SK-N-SH (cell line): ENCODE measurements around the gene PSMD13. TPM values are rescaled to one million over a fixed set of nuclear protein-coding genes. Genes with fewer than 3 reads are reported as not detected.

Experiments used
- CTCF ChIA-PET: fragments of 300-600, 350-600 bp; formaldehyde crosslinking; extraction: SDS; loops from one replicate; lab custom pipeline; 2021; lab: Yijun Ruan, JAX
- POLR2A ChIA-PET: fragments of 350-600 bp; sonication (Branson Sonifier 250); formaldehyde crosslinking; extraction: SDS; loops from one replicate; lab custom pipeline; 2020; ENCODE audit warnings: antibody characterized with exemption, inconsistent platforms; lab: Yijun Ruan, JAX
- DNase-seq: peaks from one replicate; pipeline ENCODE4 v3.0.0; 2012
- H2AFZ ChIP-seq: fragments of 200-600 bp; sonication (generic); 2 replicates; pipeline ENCODE4 v1.8.1; 2016; ENCODE audit warnings: antibody characterized with exemption, mild to moderate bottlenecking, low read depth
- H3F3A ChIP-seq: fragments of 200-600 bp; sonication (generic); replicated peaks from 2 replicates; pipeline ENCODE3; 2016; ENCODE audit warnings: antibody characterized with exemption, mild to moderate bottlenecking; ENCODE audit not compliant: insufficient read depth
- H3K27ac ChIP-seq, 2 experiments: fragments of 200-500 bp in 1 of 2; fragments of 200-600 bp in 1 of 2; sonication (Bioruptor generic) in 1 of 2; sonication (generic), shearing (Covaris generic) in 1 of 2; 2 replicates each; pipeline versions ENCODE4 v1.5.1 to v1.6.1; 2014 to 2016; ENCODE audit warnings: low read depth in 2 of 2, inconsistent platforms in 1 of 2, low read length in 1 of 2, mild to moderate bottlenecking in 1 of 2, mixed read lengths in 1 of 2
- H3K27me3 ChIP-seq: fragments of 200-600 bp; sonication (generic), shearing (Covaris generic); 2 replicates; pipeline ENCODE4 v1.6.1; 2016; ENCODE audit warnings: mixed run types; ENCODE audit not compliant: insufficient read depth
- H3K36me3 ChIP-seq, 2 experiments: fragments of 200-500 bp in 1 of 2; fragments of 200-600 bp in 1 of 2; sonication (Bioruptor generic) in 1 of 2; sonication (generic) in 1 of 2; replicated peaks in 1 of 2; 2 replicates each; pipeline versions ENCODE3 to v1.5.1; 2014 to 2016; ENCODE audit warnings: low read length in 1 of 2, mild to moderate bottlenecking in 1 of 2; ENCODE audit not compliant: insufficient read depth in 2 of 2, control insufficient read depth in 1 of 2
- H3K4me1 ChIP-seq, 2 experiments: fragments of 200-500 bp in 1 of 2; fragments of 200-600 bp in 1 of 2; sonication (Bioruptor generic) in 1 of 2; sonication (generic), shearing (Covaris generic) in 1 of 2; 2 replicates each; pipeline versions ENCODE4 v1.5.1 to v1.6.1; 2014 to 2016; ENCODE audit warnings: low read depth in 1 of 2, low read length in 1 of 2, mixed run types in 1 of 2; ENCODE audit not compliant: insufficient read depth in 2 of 2, control insufficient read depth in 1 of 2
- H3K4me2 ChIP-seq: fragments of 200-600 bp; sonication (generic), shearing (Covaris generic); 2 replicates; pipeline ENCODE4 v1.6.1; 2017; ENCODE audit warnings: mixed run types
- H3K4me3 ChIP-seq, 2 experiments: fragments of 200-500 bp in 1 of 2; fragments of 200-600 bp in 1 of 2; sonication (Bioruptor generic) in 1 of 2; sonication (generic), shearing (Covaris generic) in 1 of 2; 2 replicates each; pipeline versions ENCODE4 v1.5.1 to v1.8.1; 2014 to 2016; ENCODE audit warnings: low read depth in 2 of 2, inconsistent platforms in 1 of 2, low read length in 1 of 2, mild to moderate bottlenecking in 1 of 2, mixed read lengths in 1 of 2, moderate library complexity in 1 of 2
- H3K79me2 ChIP-seq: fragments of 200-600 bp; sonication (generic); 2 replicates; pipeline ENCODE4 v1.8.1; 2017; ENCODE audit warnings: mild to moderate bottlenecking; ENCODE audit not compliant: insufficient read depth
- H3K9ac ChIP-seq: fragments of 200-600 bp; sonication (generic); 2 replicates; pipeline ENCODE4 v1.6.1; 2017; ENCODE audit warnings: mixed run types
- H3K9me2 ChIP-seq: fragments of 200-600 bp; sonication (generic); 2 replicates; pipeline ENCODE4 v1.6.1; 2017; ENCODE audit warnings: mixed run types
- H3K9me3 ChIP-seq: fragments of 200-600 bp; sonication (generic); 2 replicates; pipeline ENCODE4 v1.6.1; 2017; ENCODE audit warnings: mixed run types, mild to moderate bottlenecking, moderate library complexity
- H4K20me1 ChIP-seq: fragments of 200-600 bp; sonication (generic); 2 replicates; pipeline ENCODE4 v1.6.1; 2017; ENCODE audit warnings: mild to moderate bottlenecking, mixed run types; ENCODE audit not compliant: insufficient read depth
- ELF1 ChIP-seq: IDR thresholded peaks from 2 replicates; pipeline ENCODE4 v1.4.0; 2012
- FOXJ3 ChIP-seq: sonication (generic); formaldehyde crosslinking; IDR thresholded peaks from 2 replicates; pipeline ENCODE4 v1.5.1; 2020; ENCODE audit warnings: mild to moderate bottlenecking, missing genetic modification reagents
- FOXM1 ChIP-seq: IDR thresholded peaks from 2 replicates; pipeline ENCODE4 v1.4.0; 2012; ENCODE audit warnings: low read depth, mild to moderate bottlenecking
- GATA2 ChIP-seq: sonication (generic); formaldehyde crosslinking; IDR thresholded peaks from 2 replicates; pipeline ENCODE4 v1.5.0; 2020; ENCODE audit warnings: mild to moderate bottlenecking, missing genetic modification reagents
- JUND ChIP-seq: IDR thresholded peaks from 2 replicates; pipeline ENCODE4 v1.4.0; 2012
- MEF2A ChIP-seq: IDR thresholded peaks from 2 replicates; pipeline ENCODE4 v1.4.0; 2012; ENCODE audit warnings: low read depth, borderline replicate concordance
- NFIC ChIP-seq: IDR thresholded peaks from 2 replicates; pipeline ENCODE4 v1.4.0; 2012; ENCODE audit warnings: borderline replicate concordance
- NRF1 ChIP-seq: IDR thresholded peaks from 2 replicates; pipeline ENCODE4 v1.6.1; 2012; ENCODE audit warnings: low read depth, mild to moderate bottlenecking, low read length
- RAD21 ChIP-seq: IDR thresholded peaks from 2 replicates; pipeline ENCODE4 v1.6.1; 2012; ENCODE audit warnings: mild to moderate bottlenecking, low read length
- RXRA ChIP-seq: IDR thresholded peaks from 2 replicates; pipeline ENCODE4 v1.4.0; 2012; ENCODE audit warnings: low read depth, mild to moderate bottlenecking, borderline replicate concordance
- SIN3A ChIP-seq: IDR thresholded peaks from 2 replicates; pipeline ENCODE4 v1.6.1; 2012; ENCODE audit warnings: low read depth, mild to moderate bottlenecking, low read length, moderate library complexity, borderline replicate concordance
- SMC3 ChIP-seq: IDR thresholded peaks from 2 replicates; pipeline ENCODE4 v1.6.1; 2012; ENCODE audit warnings: low read depth, low read length, improper control_type of control experiment
- YY1 ChIP-seq: IDR thresholded peaks from 2 replicates; pipeline ENCODE4 v1.4.0; 2012; ENCODE audit warnings: low read depth, mild to moderate bottlenecking
- WGBS: methylation state at CpG from one replicate; pipeline ENCODE4 v1.1.6; 2017; ENCODE audit warnings: low lambda C conversion rate; 5-methylcytosine and 5-hydroxymethylcytosine counted together
- polyA plus RNA-seq, 3 experiments: library from polyadenylated mRNA; depleted of rRNA; stranded (reverse); fragments of >200 nt; gene quantifications; 2 replicates each; pipeline ENCODE4 v1.2.3, GENCODE V29; 2012
- TF ChIP-seq, protein P1 (sequence below): fragments of 200-600 bp; sonication (generic); IDR thresholded peaks from 2 replicates; pipeline ENCODE4 v1.6.1; 2017; ENCODE audit warnings: antibody characterized with exemption, mild to moderate bottlenecking, moderate library complexity
- TF ChIP-seq, protein P2 (sequence below): IDR thresholded peaks from 2 replicates; pipeline ENCODE4; 2012
- TF ChIP-seq, protein P3 (sequence below): IDR thresholded peaks from 2 replicates; pipeline ENCODE4 v1.6.1; 2012; ENCODE audit warnings: mild to moderate bottlenecking, low read depth, low read length, moderate library complexity

Gene PSMD13
- polyA plus RNA-seq, 1 of the 3 experiments (the other 2 are of a cell fraction): 196 TPM

DNA sequence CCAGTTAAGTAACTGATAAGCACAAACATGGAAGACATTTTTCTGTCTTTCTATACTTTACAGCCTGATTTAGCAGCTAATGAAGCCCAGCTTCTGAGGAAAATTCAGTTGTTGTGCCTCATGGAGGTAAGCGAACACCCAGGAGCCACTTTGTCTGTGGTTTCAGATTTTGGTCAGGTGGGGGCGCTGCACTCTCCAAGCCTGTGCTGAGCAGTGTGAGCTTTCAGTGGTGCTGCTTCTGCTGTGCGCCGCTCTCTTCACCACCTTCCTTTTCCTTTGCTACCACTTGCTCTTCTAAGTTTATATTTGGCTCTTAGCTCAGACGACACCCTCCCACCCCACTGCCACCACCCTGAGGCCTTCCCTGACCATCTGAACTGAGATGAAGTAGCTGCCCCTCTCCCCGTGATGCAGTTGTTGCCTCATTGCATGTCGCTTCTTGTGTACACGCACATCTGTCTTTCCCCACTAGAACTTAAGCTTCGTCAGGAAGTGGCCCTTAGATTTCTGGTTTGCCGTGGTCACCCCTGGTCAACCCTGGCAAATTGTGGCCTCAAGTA is 14.0 kb downstream of the PSMD13 start:
- H3F3A ChIP-seq: peaks cover 18% of the 10 kb centered on the region
- ChIA-PET CTCF (interaction anchor here (0.8 to 3.4 kb wide), 31 partner anchors 9 to 254 kb away, joined by 3 to 20 read pairs (median 6); partner anchors contain the start of genes IFITM2, NLRP6, PGGHG and PSMD13), POLR2A (no interaction called here)
- H3K27me3 ChIP-seq: no peaks in the 10 kb centered on the region
- H3K79me2 ChIP-seq: no peaks in the 10 kb centered on the region; the same call in 1 of the 2 replicates
- no peak overlapping the region for H2AFZ ChIP-seq
- H3K36me3 ChIP-seq: peaks cover 42 to 70% of the 10 kb centered on the region in 2 experiments
- WGBS: 88% methylated on average over 10 of the region's 10 CpGs
- no peak overlapping the region for H3K9ac ChIP-seq
- H3K4me2 ChIP-seq: no peak overlapping the region
- no peaks in the 10 kb centered on the region for H3K4me1 ChIP-seq
- no peak overlapping the region; a peak in 1 of 4 replicates for H3K4me3 ChIP-seq
- no peak overlapping the region; a peak in 1 of 4 replicates for H3K27ac ChIP-seq
- H4K20me1 ChIP-seq: no peaks in the 10 kb centered on the region; the same call in 1 of the 2 replicates
- H3K9me3 ChIP-seq: no peaks in the 10 kb centered on the region
- TF ChIP-seq SMC3 (peak; percentile 53), ELF1 (no peak), RAD21 (peak; percentile 47), FOXM1 (no peak), MEF2A (no peak)
- TF ChIP-seq, protein P1, sequence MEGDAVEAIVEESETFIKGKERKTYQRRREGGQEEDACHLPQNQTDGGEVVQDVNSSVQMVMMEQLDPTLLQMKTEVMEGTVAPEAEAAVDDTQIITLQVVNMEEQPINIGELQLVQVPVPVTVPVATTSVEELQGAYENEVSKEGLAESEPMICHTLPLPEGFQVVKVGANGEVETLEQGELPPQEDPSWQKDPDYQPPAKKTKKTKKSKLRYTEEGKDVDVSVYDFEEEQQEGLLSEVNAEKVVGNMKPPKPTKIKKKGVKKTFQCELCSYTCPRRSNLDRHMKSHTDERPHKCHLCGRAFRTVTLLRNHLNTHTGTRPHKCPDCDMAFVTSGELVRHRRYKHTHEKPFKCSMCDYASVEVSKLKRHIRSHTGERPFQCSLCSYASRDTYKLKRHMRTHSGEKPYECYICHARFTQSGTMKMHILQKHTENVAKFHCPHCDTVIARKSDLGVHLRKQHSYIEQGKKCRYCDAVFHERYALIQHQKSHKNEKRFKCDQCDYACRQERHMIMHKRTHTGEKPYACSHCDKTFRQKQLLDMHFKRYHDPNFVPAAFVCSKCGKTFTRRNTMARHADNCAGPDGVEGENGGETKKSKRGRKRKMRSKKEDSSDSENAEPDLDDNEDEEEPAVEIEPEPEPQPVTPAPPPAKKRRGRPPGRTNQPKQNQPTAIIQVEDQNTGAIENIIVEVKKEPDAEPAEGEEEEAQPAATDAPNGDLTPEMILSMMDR: peak; percentile 71
- DNase-seq: peak; percentile 66
- no peaks in the 10 kb centered on the region for H3K9me2 ChIP-seq

DNA sequence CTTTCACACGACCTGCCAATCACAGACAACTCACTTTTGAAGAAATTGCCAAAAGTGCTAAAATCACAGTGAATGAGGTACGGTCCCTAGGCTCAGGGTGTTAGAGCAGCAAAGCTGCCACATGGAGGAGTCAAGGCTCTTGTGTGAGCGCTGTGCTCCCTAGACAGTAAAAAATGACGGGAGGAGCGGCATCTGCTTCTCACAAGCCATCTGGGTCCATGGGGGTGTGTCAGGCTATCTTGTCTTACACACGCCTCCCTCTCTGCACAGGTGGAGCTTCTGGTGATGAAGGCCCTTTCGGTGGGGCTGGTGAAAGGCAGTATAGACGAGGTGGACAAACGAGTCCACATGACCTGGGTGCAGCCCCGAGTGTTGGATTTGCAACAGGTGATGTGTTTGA is 14.8 kb downstream of the PSMD13 start:
- peaks cover 38 to 65% of the 10 kb centered on the region in 2 experiments for H3K36me3 ChIP-seq
- peaks cover 18% of the 10 kb centered on the region for H3F3A ChIP-seq
- no peaks in the 10 kb centered on the region for H3K79me2 ChIP-seq
- H3K9ac ChIP-seq: no peak overlapping the region
- no peaks in the 10 kb centered on the region for H3K9me2 ChIP-seq
- 90% methylated on average over 10 of the region's 10 CpGs for WGBS
- H3K4me2 ChIP-seq: no peak overlapping the region
- no peaks in the 10 kb centered on the region for H3K9me3 ChIP-seq
- ChIA-PET CTCF (interaction anchor here (1.1 to 3.4 kb wide), 23 partner anchors 8 to 148 kb away, joined by 3 to 20 read pairs (median 7); partner anchors contain the start of genes IFITM2, NLRP6, PGGHG and PSMD13), POLR2A (interaction anchor here (0.5 kb wide), 1 partner anchor 9 kb away, joined by 3 read pairs; no protein-coding TSS in a partner anchor)
- no peak overlapping the region for H3K4me3 ChIP-seq
- no peak for DNase-seq
- H3K27ac ChIP-seq: no peak overlapping the region
- no peak overlapping the region for H2AFZ ChIP-seq
- H3K27me3 ChIP-seq: no peaks in the 10 kb centered on the region
- TF ChIP-seq JUND (no peak), NFIC (no peak)
- no peaks in the 10 kb centered on the region for H3K4me1 ChIP-seq
- no peaks in the 10 kb centered on the region; the same call in 1 of the 2 replicates for H4K20me1 ChIP-seq

DNA sequence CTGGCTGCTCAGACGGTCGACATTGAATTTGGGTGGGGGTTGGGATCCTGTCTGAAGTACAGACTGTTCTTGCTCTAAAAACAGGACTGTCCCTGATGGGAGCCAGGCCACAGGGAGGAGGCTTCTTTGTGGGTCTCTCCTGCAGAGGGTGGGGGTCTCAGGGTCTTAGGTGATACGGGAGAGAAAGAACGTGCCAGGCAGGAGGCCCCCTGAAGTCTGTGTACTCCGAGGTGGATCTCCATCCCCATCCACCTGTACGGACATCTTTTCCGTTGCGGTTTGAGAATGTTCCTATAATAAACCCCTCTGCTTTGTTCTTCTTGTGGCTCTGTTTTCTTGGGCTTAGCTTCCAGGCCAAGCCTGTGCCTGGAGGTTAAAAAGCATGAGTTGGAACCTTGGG is 15.9 kb downstream of the PSMD13 start:
- no peak overlapping the region for H3K4me3 ChIP-seq
- H3K9me3 ChIP-seq: no peaks in the 10 kb centered on the region
- H3K27ac ChIP-seq: no peak overlapping the region
- WGBS: 97% methylated on average over 5 of the region's 8 CpGs
- H3K9ac ChIP-seq: no peak overlapping the region
- H4K20me1 ChIP-seq: no peaks in the 10 kb centered on the region
- ChIA-PET POLR2A (no interaction called here), CTCF (interaction anchor here (0.8 to 3.4 kb wide), 5 partner anchors 12 to 164 kb away, joined by 3 to 20 read pairs (median 16); partner anchors contain the start of gene NLRP6)
- H3K36me3 ChIP-seq: peaks cover 29 to 57% of the 10 kb centered on the region in 2 experiments
- H3K9me2 ChIP-seq: no peaks in the 10 kb centered on the region
- no peaks in the 10 kb centered on the region for H3K27me3 ChIP-seq
- H3F3A ChIP-seq: peaks cover 14% of the 10 kb centered on the region
- no peak overlapping the region for H2AFZ ChIP-seq
- no peaks in the 10 kb centered on the region for H3K4me1 ChIP-seq
- no peak for DNase-seq
- H3K4me2 ChIP-seq: no peak overlapping the region
- H3K79me2 ChIP-seq: no peaks in the 10 kb centered on the region
- TF ChIP-seq RXRA (no peak), NRF1 (no peak), YY1 (no peak), GATA2 (CRISPR knock-in tag) (no peak), SIN3A (no peak), RAD21 (no peak), FOXJ3 (CRISPR knock-in tag) (no peak), FOXM1 (no peak)
- TF ChIP-seq, protein P2, sequence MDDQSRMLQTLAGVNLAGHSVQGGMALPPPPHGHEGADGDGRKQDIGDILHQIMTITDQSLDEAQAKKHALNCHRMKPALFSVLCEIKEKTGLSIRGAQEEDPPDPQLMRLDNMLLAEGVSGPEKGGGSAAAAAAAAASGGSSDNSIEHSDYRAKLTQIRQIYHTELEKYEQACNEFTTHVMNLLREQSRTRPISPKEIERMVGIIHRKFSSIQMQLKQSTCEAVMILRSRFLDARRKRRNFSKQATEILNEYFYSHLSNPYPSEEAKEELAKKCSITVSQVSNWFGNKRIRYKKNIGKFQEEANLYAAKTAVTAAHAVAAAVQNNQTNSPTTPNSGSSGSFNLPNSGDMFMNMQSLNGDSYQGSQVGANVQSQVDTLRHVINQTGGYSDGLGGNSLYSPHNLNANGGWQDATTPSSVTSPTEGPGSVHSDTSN: no peak
- TF ChIP-seq, protein P3, sequence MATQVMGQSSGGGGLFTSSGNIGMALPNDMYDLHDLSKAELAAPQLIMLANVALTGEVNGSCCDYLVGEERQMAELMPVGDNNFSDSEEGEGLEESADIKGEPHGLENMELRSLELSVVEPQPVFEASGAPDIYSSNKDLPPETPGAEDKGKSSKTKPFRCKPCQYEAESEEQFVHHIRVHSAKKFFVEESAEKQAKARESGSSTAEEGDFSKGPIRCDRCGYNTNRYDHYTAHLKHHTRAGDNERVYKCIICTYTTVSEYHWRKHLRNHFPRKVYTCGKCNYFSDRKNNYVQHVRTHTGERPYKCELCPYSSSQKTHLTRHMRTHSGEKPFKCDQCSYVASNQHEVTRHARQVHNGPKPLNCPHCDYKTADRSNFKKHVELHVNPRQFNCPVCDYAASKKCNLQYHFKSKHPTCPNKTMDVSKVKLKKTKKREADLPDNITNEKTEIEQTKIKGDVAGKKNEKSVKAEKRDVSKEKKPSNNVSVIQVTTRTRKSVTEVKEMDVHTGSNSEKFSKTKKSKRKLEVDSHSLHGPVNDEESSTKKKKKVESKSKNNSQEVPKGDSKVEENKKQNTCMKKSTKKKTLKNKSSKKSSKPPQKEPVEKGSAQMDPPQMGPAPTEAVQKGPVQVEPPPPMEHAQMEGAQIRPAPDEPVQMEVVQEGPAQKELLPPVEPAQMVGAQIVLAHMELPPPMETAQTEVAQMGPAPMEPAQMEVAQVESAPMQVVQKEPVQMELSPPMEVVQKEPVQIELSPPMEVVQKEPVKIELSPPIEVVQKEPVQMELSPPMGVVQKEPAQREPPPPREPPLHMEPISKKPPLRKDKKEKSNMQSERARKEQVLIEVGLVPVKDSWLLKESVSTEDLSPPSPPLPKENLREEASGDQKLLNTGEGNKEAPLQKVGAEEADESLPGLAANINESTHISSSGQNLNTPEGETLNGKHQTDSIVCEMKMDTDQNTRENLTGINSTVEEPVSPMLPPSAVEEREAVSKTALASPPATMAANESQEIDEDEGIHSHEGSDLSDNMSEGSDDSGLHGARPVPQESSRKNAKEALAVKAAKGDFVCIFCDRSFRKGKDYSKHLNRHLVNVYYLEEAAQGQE: no peak
